GM19099 (cell line): ENCODE data around the gene KLF1.

Source experiments
- POLR2A ChIP-seq: IDR thresholded peaks from 3 replicates; pipeline ENCODE4 v1.6.1; 2011; ENCODE audit warnings: low read depth; ENCODE audit not compliant: insufficient read length; ENCODE audit errors: extremely low read depth

Gene KLF1

GRCh38 chr19:12907166-12907565 lies 20.2 kb upstream of the KLF1 start:
- no peak for TF ChIP-seq POLR2A

- TF ChIP-seq POLR2A = no peak
These were observed 13.0 kb upstream of the KLF1 start for GRCh38 chr19:12899891-12900518.

DNA sequence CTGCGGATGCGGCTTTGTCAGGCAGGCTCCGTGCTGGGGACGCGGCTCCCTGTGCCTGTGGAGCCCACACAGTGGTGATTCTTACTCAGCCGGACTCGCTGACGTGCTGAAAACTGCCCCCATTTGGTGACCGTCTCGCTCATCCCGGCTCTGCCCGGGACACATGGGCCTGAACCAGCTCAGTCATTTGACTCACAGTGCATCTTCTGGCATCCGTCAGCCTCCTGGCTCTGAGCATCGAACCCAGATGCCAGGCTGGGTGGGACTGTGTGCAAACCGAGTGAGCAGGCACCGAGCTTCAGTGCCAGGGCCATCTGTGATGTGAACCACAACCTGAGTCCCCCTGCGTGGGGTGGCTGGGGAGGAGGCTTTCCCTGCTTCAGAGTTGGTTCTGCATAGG lies 9.5 kb upstream of the KLF1 start:
- TF ChIP-seq POLR2A = no peak

- no peak for TF ChIP-seq POLR2A
These were observed 6.6 kb upstream of the KLF1 start for GRCh38 chr19:12893582-12893981.

GRCh38 chr19:12891553-12892021 lies 4.6 kb upstream of the KLF1 start:
- no peak for TF ChIP-seq POLR2A

GRCh38 chr19:12890787-12891552 lies 4.0 kb upstream of the KLF1 start, which contains the start of gene GCDH:
Gene GCDH (plus strand): TSS chr19:12891160. CDS start chr19:12891305, 145 bp downstream.
- peak; percentile 80 for TF ChIP-seq POLR2A

DNA sequence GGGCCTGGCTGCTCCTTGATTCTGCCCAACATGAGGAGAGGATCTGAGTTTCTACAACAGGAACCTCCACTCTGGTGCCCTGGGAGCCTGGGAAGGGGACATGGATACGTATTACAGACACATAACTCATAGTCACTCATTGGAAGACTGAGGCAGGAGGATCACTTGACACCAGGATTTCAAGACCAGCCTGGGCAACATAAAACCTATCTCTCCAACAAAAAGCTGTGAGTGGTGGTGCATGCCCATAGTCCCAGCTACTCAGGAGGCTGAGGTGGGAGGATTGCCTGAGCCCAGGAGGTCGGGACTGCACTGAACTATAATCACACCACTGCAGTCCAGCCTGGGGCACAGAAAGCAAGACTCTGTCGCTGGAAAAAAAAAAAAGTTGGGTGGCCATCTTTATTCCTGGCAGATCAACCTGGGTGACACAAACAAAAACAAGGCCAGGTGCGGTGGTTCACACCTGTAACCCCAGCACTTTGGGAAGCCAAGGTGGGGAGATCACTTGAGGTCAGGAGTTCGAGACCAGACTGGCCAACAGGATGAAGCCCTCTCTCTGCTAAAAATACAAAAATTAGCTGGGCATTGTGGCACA lies 1.1 kb upstream of the KLF1 start:
- no peak for TF ChIP-seq POLR2A

DNA sequence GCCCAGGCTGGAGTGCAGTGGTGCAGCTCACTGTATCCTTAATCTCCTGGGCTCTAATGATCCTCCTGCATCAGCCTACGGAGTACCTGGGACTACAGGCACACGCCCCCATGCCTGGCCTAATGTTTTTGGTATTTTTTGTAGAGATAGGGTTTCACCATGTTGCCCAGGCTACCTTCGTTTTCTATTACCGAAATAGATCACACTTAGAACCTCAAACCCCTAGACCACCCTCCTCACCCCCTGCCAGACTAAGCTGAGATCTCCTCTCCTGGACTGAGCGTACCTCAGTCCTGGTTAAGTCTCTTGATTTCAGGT lies 391 bp downstream of the KLF1 start:
- TF ChIP-seq POLR2A = no peak

DNA sequence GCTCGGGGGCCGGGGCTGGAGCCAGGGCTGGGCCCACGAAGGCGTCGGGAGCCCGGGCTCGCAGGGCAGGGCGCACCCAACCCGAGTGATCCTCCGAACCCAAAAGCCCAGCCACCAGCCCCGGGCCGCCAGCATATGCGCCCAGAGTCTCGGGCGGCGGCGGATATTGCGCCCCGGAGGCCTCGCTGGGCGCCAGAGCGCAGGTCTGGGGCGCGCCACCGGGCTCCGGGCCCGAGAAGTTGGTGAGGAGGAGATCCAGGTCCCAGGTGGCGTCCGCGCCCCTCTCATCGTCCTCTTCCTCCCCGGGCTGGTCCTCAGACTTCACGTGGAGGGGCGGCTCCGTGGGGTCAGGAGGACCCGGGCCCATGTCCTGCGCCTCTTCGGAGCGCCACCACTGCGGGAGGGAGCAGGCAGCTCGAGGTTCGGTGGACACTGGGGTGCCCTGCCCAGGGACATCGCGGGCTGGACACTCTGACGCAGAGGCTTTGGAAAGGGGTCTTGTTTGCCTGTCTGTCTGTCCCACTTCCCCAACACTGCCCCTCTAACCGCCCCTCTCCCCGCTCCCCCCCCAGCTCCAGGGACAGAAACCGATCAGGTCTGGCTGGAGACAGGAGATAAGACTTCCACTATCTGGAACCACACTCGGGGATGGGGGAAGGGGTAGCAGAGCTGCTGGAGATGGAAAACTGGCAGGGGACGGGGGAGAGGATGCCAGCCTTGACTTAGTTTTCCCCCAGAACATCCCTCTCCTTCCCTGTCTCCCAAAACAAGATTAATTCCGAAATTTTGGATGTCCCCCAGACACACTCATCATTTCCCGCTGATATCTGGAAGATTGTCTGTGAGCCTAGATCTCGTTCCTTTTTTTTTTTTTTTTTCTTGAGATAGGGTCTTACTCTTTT lies 1.0 kb downstream of the KLF1 start:
- no peak for TF ChIP-seq POLR2A

DNA sequence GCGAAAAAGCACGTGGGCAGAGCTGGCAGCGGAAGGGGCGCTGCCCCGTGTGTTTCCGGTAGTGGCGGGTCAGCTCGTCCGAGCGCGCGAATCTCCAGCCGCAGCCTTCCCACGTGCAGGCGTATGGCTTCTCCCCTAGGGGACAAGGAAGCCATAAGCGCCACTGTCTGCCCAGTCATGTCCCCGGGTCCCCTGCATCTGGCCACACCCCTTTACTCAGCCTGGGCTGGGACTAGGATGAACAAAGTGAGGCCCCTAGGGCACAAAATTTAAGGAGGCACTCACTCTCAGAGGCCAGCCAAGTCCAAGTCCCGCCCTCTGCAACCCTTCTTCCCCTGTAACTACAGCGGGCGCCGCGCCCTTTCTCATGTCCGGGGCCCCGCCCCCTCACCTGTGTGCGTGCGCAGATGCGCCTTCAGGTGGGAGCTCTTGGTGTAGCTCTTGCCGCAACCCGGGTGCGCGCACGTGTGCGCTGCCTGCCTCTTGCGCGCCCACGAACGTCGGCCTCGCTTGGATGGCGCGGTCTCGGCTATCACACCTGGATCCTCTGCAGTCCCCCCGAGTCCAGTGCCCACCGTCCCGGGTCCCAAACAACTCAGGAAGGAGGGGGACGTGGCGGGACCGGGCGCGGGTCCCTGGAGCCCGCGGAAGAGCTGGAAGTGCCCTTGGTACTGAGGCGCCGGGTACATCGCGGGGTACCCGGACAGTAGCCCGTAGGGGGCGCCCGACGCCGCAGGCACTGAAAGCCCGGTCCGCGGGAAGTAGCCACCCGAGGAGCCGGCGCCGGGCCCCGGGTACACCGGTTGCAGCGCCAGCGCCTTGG lies 1.9 kb downstream of the KLF1 start:
- no peak for TF ChIP-seq POLR2A

DNA sequence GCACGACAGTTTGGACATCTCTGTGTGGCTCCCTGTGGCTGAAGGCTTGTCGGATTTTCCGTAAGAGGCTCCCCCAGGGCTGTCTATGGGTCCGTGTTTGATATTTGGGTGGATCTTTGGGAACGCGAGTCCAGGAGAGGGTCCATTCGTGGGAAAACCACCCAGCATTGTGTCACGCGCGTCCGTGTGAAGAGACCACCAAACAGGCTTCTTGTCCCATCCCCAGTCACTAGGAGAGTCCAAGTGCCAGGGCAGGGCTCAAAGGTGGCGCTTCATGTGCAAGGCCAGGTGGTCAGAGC lies 2.4 kb downstream of the KLF1 start:
- TF ChIP-seq POLR2A = no peak

DNA sequence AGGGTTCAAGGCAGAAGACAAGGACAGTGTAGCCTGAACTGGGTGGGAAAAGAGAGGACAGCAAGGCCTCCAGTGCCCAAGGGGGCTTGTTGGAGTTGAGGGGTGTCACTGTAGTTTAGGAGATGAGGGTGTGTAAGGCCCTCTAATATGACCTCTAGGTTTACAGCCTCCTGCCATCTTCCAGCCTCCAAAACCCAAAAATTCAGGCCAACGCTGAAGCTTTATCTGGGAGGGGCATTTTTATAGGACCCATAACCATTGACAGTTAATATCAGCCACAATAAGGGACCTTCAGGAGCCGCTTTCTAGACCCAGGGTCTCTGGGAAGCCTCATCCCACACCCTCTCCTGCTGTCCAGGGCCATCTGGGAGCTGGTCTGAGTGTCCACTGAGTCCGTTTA lies 2.8 kb downstream of the KLF1 start:
- no peak for TF ChIP-seq POLR2A

DNA sequence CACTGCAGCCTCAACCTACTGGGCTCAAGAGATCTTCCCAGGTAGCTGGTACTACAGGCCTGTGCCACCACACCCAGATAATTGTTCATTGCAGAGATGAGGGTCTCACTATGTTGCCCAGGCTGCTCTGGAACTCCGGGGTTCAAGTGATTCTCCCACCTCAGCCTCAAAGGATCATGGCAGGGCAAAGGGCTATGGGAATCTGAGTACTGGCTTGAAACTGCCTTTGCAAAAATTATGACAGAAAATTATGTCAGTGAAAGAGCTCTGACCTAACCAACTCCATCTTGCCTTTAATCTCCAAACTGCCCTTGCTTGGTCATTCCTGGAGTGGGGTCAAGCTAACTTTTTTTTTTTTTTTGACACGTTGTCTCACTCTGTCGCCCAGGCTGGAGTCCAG lies 4.4 kb downstream of the KLF1 start:
- TF ChIP-seq POLR2A = no peak

DNA sequence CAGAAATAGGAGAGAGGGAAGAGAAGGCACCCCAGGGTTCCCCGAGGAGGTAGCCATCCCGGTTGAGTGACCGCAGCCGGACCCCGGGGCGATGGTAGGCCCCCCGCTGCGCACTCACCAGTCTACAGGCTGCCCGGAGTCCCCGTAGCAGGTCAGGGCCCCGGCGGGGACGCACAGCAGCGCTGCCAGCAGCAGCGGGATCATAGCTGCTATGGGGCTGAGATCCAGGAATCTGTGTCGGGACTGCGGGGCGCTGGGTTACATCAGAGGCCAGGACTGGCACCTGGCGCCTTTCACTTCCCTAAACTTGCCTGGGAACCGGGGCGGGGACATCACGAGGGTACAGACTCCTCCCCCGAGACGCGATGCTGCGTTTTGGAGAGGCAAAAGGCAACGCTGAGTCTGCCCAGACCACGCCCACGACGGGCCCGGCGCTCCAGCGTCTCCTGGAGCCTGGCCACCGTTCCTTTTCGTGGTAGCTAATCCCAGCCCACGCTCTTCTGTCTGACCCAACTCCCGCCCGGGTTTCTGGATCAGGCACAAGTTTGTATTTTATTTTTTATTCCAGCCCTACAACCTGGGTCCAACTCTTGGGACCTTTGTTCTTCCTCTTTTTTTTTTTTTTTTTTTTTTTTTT lies 5.7 kb downstream of the KLF1 start, which contains the start of gene DNASE2:
DNASE2 (minus strand) TSS at position 278 of the 637 bp plus-strand sequence; CDS start at position 204, 74 bp downstream.
- TF ChIP-seq POLR2A = peak; percentile 87
